H1 (cell line): ENCODE measurements around the gene SLC25A45. TPM values are rescaled to one million over a fixed set of nuclear protein-coding genes. Genes with fewer than 3 reads are reported as not detected.

ENCODE experiments used
- CTCF ChIA-PET: fragments of 300-600 bp; sonication (Branson Sonifier 250); formaldehyde crosslinking; loops from one replicate; lab custom pipeline; 2021; ENCODE audit not compliant: partially characterized antibody; lab: Charles Lee
- POLR2A ChIA-PET: fragments of 300-600 bp; sonication (Branson Sonifier 250); formaldehyde crosslinking; loops from one replicate; lab custom pipeline; 2021; ENCODE audit warnings: inconsistent platforms; ENCODE audit not compliant: partially characterized antibody; lab: Charles Lee
- DNase-seq, 2 experiments: peaks; one replicate each; pipeline versions ENCODE4 v3.0.0 to v3.0.0-alpha.2; 2010 to 2022; ENCODE audit warnings: low spot score in 2 of 2, low read depth in 1 of 2, mixed read lengths in 1 of 2
- FAIRE-seq: peaks from 2 replicates; lab custom pipeline; 2011; peaks lifted over from hg19 to GRCh38; lab: Jason Lieb, UNC
- H2AFZ ChIP-seq: 2 replicates; pipeline ENCODE4 v1.8.1; 2012; ENCODE audit warnings: low read length, inconsistent platforms
- H2AK5ac ChIP-seq: 2 replicates; pipeline ENCODE4 v1.6.1; 2013; ENCODE audit warnings: low read depth, low read length
- H2BK120ac ChIP-seq: replicated peaks from 2 replicates; pipeline ENCODE3; 2013; ENCODE audit warnings: low read depth, low read length, inconsistent platforms
- H2BK12ac ChIP-seq: 2 replicates; pipeline ENCODE4 v1.6.1; 2013; ENCODE audit warnings: low read depth, low read length
- H2BK15ac ChIP-seq: 2 replicates; pipeline ENCODE4 v1.6.1; 2013; ENCODE audit warnings: low read length
- H2BK20ac ChIP-seq: 2 replicates; pipeline ENCODE4 v1.6.1; 2013; ENCODE audit warnings: low read length
- H2BK5ac ChIP-seq: 2 replicates; pipeline ENCODE4 v1.6.1; 2013; ENCODE audit warnings: low read depth, low read length
- H3K14ac ChIP-seq: 2 replicates; pipeline ENCODE4 v1.6.1; 2013; ENCODE audit warnings: inconsistent platforms; ENCODE audit not compliant: insufficient read length
- H3K18ac ChIP-seq: 2 replicates; pipeline ENCODE4 v1.6.1; 2013; ENCODE audit warnings: low read length; ENCODE audit errors: extremely low read depth
- H3K23ac ChIP-seq: 2 replicates; pipeline ENCODE4 v1.6.1; 2013; ENCODE audit warnings: inconsistent platforms; ENCODE audit not compliant: insufficient read length
- H3K23me2 ChIP-seq: 2 replicates; pipeline ENCODE4 v1.6.1; 2013; ENCODE audit warnings: low read depth, low read length
- H3K27ac ChIP-seq: 2 replicates; pipeline ENCODE4 v1.6.1; 2011; ENCODE audit warnings: low read depth, low read length, inconsistent platforms
- H3K27me3 ChIP-seq, 4 experiments: replicated peaks in 1 of 4; 1 replicate in 1 of 4; 2 replicates in 3 of 4; pipeline versions ENCODE4 v1.6.1 to v1.8.1; 2011 to 2013; ENCODE audit warnings: low read length in 3 of 4, mild to moderate bottlenecking in 3 of 4, inconsistent platforms in 2 of 4, mixed read lengths in 2 of 4, moderate library complexity in 1 of 4; ENCODE audit not compliant: control insufficient read depth in 3 of 4, insufficient read depth in 3 of 4; ENCODE audit errors: extremely low read depth in 1 of 4
- H3K36me3 ChIP-seq, 4 experiments: 2 replicates each; pipeline versions ENCODE4 v1.6.1 to v1.8.1; 2011 to 2013; ENCODE audit warnings: mild to moderate bottlenecking in 4 of 4, low read length in 3 of 4, moderate library complexity in 2 of 4, control low read depth in 1 of 4, inconsistent platforms in 1 of 4; ENCODE audit not compliant: insufficient read depth in 4 of 4, control insufficient read depth in 2 of 4
- H3K4ac ChIP-seq: replicated peaks from 2 replicates; pipeline ENCODE3; 2013; ENCODE audit warnings: low read length, low read depth, mixed read lengths, inconsistent platforms; ENCODE audit not compliant: insufficient read length
- H3K4me1 ChIP-seq, 4 experiments: replicated peaks in 1 of 4; 1 replicate in 1 of 4; 2 replicates in 3 of 4; pipeline versions ENCODE4 v1.6.1 to v1.8.1; 2011 to 2013; ENCODE audit warnings: low read length in 3 of 4, inconsistent platforms in 2 of 4, mixed read lengths in 1 of 4; ENCODE audit not compliant: insufficient read depth in 4 of 4, control insufficient read depth in 3 of 4
- H3K4me2 ChIP-seq, 2 experiments: 2 replicates each; pipeline versions ENCODE4 v1.6.1 to v1.8.1; 2011 to 2013; ENCODE audit warnings: low read depth in 2 of 2, low read length in 2 of 2, control low read depth in 1 of 2, inconsistent platforms in 1 of 2, mild to moderate bottlenecking in 1 of 2; ENCODE audit not compliant: insufficient read depth in 1 of 2
- H3K4me3 ChIP-seq, 4 experiments: fragments of 200-600, 300-600 bp in 1 of 4; sonication (generic), shearing (Covaris generic), sonication (Bioruptor Twin) in 1 of 4; 2 replicates each; pipeline versions ENCODE4 v1.5.1 to v1.8.1; 2011 to 2016; ENCODE audit warnings: low read length in 4 of 4, low read depth in 3 of 4, control low read depth in 2 of 4, inconsistent platforms in 2 of 4, mild to moderate bottlenecking in 2 of 4, mixed read lengths in 1 of 4, moderate library complexity in 1 of 4; ENCODE audit not compliant: insufficient read depth in 2 of 4; ENCODE audit errors: extremely low read depth in 1 of 4
- H3K56ac ChIP-seq: replicated peaks from 2 replicates; pipeline ENCODE3; 2013; ENCODE audit warnings: low read depth, mild to moderate bottlenecking, mixed read lengths, low read length, inconsistent platforms; ENCODE audit not compliant: insufficient read length
- H3K79me1 ChIP-seq: 2 replicates; pipeline ENCODE4 v1.6.1; 2013; ENCODE audit warnings: low read depth, low read length, control low read depth
- H3K79me2 ChIP-seq, 2 experiments: 2 replicates each; pipeline versions ENCODE4 v1.6.1 to v1.8.1; 2012 to 2013; ENCODE audit warnings: low read length in 2 of 2, mild to moderate bottlenecking in 2 of 2, inconsistent platforms in 1 of 2; ENCODE audit not compliant: insufficient read depth in 2 of 2, control insufficient read depth in 1 of 2
- H3K9ac ChIP-seq, 4 experiments: replicated peaks in 1 of 4; 1 replicate in 1 of 4; 2 replicates in 3 of 4; pipeline versions ENCODE4 v1.6.1 to v1.8.1; 2011 to 2013; ENCODE audit warnings: low read depth in 3 of 4, low read length in 3 of 4, control low read depth in 2 of 4, mild to moderate bottlenecking in 2 of 4, moderate library complexity in 2 of 4, inconsistent platforms in 1 of 4; ENCODE audit errors: extremely low read depth in 1 of 4
- H3K9me3 ChIP-seq, 2 experiments: 2 replicates each; pipeline versions ENCODE4 v1.6.1 to v1.8.1; 2012 to 2013; ENCODE audit warnings: mild to moderate bottlenecking in 2 of 2, moderate library complexity in 2 of 2, control low read depth in 1 of 2, inconsistent platforms in 1 of 2, low read depth in 1 of 2, low read length in 1 of 2, mixed read lengths in 1 of 2; ENCODE audit not compliant: insufficient read depth in 2 of 2
- H4K20me1 ChIP-seq, 2 experiments: replicated peaks in 1 of 2; 2 replicates each; pipeline versions ENCODE3 to v1.8.1; 2011 to 2013; ENCODE audit warnings: inconsistent platforms in 2 of 2, low read length in 2 of 2, mild to moderate bottlenecking in 1 of 2; ENCODE audit not compliant: insufficient read depth in 2 of 2, control insufficient read depth in 1 of 2
- H4K5ac ChIP-seq: 2 replicates; pipeline ENCODE4 v1.6.1; 2013; ENCODE audit warnings: low read length, low read depth, mixed read lengths, inconsistent platforms; ENCODE audit not compliant: insufficient read length
- H4K8ac ChIP-seq: 2 replicates; pipeline ENCODE4 v1.8.0; 2013; ENCODE audit warnings: mild to moderate bottlenecking, moderate library complexity, low read length, inconsistent platforms; ENCODE audit not compliant: insufficient read depth; ENCODE audit errors: extremely low read depth
- H4K91ac ChIP-seq: replicated peaks from 2 replicates; pipeline ENCODE3; 2013; ENCODE audit warnings: low read length, mixed read lengths, inconsistent platforms; ENCODE audit not compliant: insufficient read length
- TEAD4 ChIP-seq: IDR thresholded peaks from 2 replicates; pipeline ENCODE4 v1.6.1; 2012; ENCODE audit warnings: low read depth, low read length, inconsistent platforms, mixed read lengths
- WGBS, 2 experiments: shearing (Covaris generic) in 1 of 2; methylation state at CpG; one replicate each; pipeline versions ENCODE4 v1.1.6 to v1.1.7; 2013 to 2015; ENCODE audit warnings: low lambda C conversion rate in 2 of 2, mixed read lengths in 2 of 2, inconsistent platforms in 1 of 2, low coverage in 1 of 2, missing lambda C conversion rate in 1 of 2; ENCODE audit not compliant: insufficient replicate concordance in 2 of 2, insufficient coverage in 1 of 2, insufficient read length in 1 of 2; ENCODE audit errors: extremely low coverage in 1 of 2, missing lambda C conversion rate in 1 of 2; 5-methylcytosine and 5-hydroxymethylcytosine counted together
- polyA plus RNA-seq, 7 experiments: library from polyadenylated mRNA; depleted of rRNA in 3 of 7; stranded (reverse) in 5 of 7; unstranded in 2 of 7; fragments of >200 nt in 5 of 7; fragments of 200-250 nt in 2 of 7; gene quantifications; 1 replicate in 5 of 7; 2 replicates in 1 of 7; 4 replicates in 1 of 7; pipeline versions ENCODE4 v1.2.1 to v1.2.3, GENCODE V29; 2011 to 2013; ENCODE audit warnings: missing spikeins in 2 of 7, mixed read lengths in 2 of 7
- total RNA-seq: library from RNA; stranded (reverse); fragmentation: NEBNext Ultra II Directional; extraction: Animal tissue kit (Norgen Biotek cat#: 25700); gene quantifications from 2 replicates; pipeline ENCODE4 v1.2.1, GENCODE V29; 2021
- TF ChIP-seq, protein P1 (sequence below), 3 experiments: IDR thresholded peaks; 1 replicate in 2 of 3; 2 replicates in 1 of 3; pipeline versions ENCODE4 v1.5.1 to v1.6.1; 2011; ENCODE audit warnings: low read length in 3 of 3, mild to moderate bottlenecking in 3 of 3, inconsistent platforms in 2 of 3, low read depth in 1 of 3, moderate library complexity in 1 of 3; ENCODE audit not compliant: insufficient read depth in 1 of 3; ENCODE audit errors: control extremely low read depth in 1 of 3

SLC25A45 gene
- total and polyA plus RNA-seq, 2 of the 8 experiments (the other 6 are each of a cell fraction or from before 2014, with no cell fraction given) = 0.54 to 0.59 TPM

- H3K27me3 ChIP-seq = peaks cover 7 to 26% (median 19%) of the 10 kb centered on the region in 4 experiments
- FAIRE-seq = no peak
- POLR2A ChIA-PET = interaction anchor here (0.9 to 3.9 kb wide), 7 partner anchors 10 to 218 kb away, joined by 3 to 20 read pairs (median 4); partner anchors contain the start of gene DPF2
Observed at GRCh38 chr11:65352783-65353182, 29.7 kb downstream of the SLC25A45 start.

More at GRCh38 chr11:65352783-65353182, 29.7 kb downstream of the SLC25A45 start:
- no peaks in the 10 kb centered on the region for H3K9me3 ChIP-seq
- WGBS, 2 experiments = 84% methylated on average over 3 of the region's 3 CpGs; no CpG with 5 or more reads in 1 of the 2 experiments
- H2BK120ac ChIP-seq = no peak overlapping the region
- H2BK5ac ChIP-seq = no peak overlapping the region
- peaks cover 2 to 8% of the 10 kb centered on the region in 2 experiments for H4K20me1 ChIP-seq
- no peak overlapping the region for H2AK5ac ChIP-seq
- no peak overlapping the region for H3K4ac ChIP-seq
- H2BK12ac ChIP-seq = no peak overlapping the region
- TF ChIP-seq TEAD4 = no peak
- TF ChIP-seq, protein P1, sequence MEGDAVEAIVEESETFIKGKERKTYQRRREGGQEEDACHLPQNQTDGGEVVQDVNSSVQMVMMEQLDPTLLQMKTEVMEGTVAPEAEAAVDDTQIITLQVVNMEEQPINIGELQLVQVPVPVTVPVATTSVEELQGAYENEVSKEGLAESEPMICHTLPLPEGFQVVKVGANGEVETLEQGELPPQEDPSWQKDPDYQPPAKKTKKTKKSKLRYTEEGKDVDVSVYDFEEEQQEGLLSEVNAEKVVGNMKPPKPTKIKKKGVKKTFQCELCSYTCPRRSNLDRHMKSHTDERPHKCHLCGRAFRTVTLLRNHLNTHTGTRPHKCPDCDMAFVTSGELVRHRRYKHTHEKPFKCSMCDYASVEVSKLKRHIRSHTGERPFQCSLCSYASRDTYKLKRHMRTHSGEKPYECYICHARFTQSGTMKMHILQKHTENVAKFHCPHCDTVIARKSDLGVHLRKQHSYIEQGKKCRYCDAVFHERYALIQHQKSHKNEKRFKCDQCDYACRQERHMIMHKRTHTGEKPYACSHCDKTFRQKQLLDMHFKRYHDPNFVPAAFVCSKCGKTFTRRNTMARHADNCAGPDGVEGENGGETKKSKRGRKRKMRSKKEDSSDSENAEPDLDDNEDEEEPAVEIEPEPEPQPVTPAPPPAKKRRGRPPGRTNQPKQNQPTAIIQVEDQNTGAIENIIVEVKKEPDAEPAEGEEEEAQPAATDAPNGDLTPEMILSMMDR (IDR thresholded peaks at IDR 0.05; ENCODE audit: control extremely low read depth in 1 of 3, insufficient read depth in 1 of 3, low read depth in 1 of 3, low read length in 3 of 3) = peak in 1 of 3 experiments; percentile 15; a peak in 1 of 4 replicates
- no peak overlapping the region for H3K56ac ChIP-seq
- no peak overlapping the region for H2AFZ ChIP-seq
- H4K91ac ChIP-seq = no peak overlapping the region
- CTCF ChIA-PET = interaction anchor here (0.6 to 6.3 kb wide), 15 partner anchors 8 to 188 kb away, joined by 3 to 27 read pairs (median 3); partner anchors contain the start of gene DPF2
- H2BK15ac ChIP-seq = no peak overlapping the region
- H3K27ac ChIP-seq = no peak overlapping the region
- no peak overlapping the region for H3K18ac ChIP-seq
- peaks cover 9% of the 10 kb centered on the region for H3K23me2 ChIP-seq
- H3K4me2 ChIP-seq = no peak overlapping the region
- no peak overlapping the region for H3K9ac ChIP-seq
- H3K4me3 ChIP-seq = no peak overlapping the region
- no peak for DNase-seq
- H4K8ac ChIP-seq = no peak overlapping the region
- no peak overlapping the region for H4K5ac ChIP-seq
- H3K14ac ChIP-seq = no peak overlapping the region
- H3K79me1 ChIP-seq = no peaks in the 10 kb centered on the region
- H3K4me1 ChIP-seq = peaks cover 0 to 10% (median 3%) of the 10 kb centered on the region in 4 experiments; a peak in 5 of 7 replicates
- H3K79me2 ChIP-seq = no peaks in the 10 kb centered on the region
- H3K36me3 ChIP-seq = peaks cover 18 to 49% (median 31%) of the 10 kb centered on the region in 4 experiments
- H3K23ac ChIP-seq = no peak overlapping the region
- no peak overlapping the region for H2BK20ac ChIP-seq
